GM19455 (cell line): Measurements from ENCODE around the gene UBE3B.

Source experiments
- ATAC-seq: cut with Tn5 transposase; IDR thresholded peaks from one replicate; pipeline ENCODE4 v1.9.1; 2021; ENCODE audit not compliant: unreplicated experiment

The UBE3B gene

DNA sequence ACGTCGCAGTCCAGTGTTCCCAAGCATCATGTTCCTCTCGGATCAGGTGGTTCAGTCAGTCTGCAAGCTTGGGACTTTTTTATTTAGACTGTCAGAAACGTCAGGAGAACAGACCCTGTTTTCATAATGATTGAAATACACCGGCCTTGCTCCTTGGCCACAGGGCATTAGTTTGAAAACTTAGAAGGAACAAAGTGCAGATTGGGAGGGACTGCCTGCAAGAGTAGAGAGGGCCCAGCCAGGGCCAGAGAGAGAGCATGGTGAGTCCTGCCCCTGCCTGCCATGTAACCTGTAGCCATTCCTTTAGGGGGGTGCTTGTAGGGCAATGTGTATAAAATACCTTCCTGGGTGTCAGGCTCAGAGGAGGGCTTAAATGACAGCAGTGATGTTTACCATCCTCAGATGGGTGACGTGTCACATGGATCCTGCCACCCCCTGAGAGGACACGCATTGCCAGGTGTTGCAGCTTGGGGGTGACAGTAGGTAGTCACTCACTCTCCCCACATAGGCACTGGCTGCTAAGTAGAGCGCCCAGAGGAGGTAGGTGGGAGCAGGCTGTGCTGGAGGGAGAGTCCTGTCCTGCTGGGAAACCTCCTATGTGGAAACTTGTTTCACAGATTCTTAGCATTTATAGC lies 50.2 kb downstream of the UBE3B start:
- no peak for ATAC-seq

DNA sequence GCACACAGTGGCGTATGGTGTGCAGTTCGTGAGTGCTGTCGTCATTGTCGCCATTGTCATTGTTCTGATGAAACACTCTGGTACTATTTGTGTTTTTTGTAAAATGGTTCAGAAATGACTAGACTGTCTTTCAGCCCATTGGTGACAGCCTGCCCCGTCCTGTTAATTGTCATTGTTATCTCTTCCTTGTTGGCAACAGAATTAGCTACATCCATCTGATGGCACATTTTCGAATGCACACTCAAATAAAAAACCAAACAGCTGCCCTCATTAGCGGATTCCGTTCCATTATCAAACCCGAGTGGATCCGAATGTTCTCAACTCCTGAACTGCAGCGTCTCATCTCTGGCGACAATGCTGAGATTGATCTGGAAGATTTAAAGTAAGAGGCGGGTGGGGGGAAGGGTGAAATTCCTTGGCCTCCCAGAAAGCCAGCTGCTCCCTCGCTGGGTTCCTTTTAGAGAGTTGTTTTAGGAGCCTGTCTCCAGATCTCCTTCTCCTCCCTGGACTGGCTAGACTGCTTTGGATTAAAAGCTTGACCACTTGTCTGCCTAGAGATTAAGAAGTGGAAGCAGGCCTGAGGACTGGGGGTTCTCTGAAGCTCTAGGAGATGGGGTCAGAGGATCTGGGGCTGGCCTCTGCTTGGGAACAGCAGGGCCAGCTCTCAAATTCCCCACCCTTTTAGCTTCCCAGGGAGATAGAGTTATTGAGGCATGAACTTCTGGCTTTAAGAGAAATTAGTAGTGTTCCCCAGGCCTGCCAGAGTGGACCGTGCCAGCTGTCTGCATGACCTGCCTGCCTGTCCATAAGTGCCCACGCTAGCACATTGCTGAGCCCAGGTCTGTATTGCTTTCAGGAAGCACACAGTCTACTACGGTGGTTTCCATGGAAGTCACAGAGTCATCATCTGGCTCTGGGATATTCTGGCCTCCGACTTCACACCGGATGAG lies 52.5 kb downstream of the UBE3B start:
- no peak for ATAC-seq

DNA sequence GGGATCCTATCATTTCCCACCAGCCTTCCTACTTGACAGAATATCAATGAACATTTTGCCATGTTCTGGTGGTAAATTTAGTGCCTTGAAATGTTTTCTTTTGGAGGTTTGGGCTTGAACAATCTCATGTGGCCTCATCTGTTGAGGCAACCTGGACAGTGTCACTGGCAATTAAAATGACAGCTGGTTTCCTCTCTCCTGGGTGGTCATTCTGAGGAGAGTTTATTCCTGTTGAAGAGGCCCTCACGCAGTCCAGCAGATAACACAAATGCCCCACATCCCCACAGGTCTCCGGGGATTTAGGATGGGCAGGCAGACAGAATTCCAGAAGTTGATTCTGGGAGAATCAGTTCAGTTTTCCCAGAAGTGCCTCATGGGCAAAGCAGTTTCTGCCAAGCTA lies 54.0 kb downstream of the UBE3B start:
- no peak for ATAC-seq

DNA sequence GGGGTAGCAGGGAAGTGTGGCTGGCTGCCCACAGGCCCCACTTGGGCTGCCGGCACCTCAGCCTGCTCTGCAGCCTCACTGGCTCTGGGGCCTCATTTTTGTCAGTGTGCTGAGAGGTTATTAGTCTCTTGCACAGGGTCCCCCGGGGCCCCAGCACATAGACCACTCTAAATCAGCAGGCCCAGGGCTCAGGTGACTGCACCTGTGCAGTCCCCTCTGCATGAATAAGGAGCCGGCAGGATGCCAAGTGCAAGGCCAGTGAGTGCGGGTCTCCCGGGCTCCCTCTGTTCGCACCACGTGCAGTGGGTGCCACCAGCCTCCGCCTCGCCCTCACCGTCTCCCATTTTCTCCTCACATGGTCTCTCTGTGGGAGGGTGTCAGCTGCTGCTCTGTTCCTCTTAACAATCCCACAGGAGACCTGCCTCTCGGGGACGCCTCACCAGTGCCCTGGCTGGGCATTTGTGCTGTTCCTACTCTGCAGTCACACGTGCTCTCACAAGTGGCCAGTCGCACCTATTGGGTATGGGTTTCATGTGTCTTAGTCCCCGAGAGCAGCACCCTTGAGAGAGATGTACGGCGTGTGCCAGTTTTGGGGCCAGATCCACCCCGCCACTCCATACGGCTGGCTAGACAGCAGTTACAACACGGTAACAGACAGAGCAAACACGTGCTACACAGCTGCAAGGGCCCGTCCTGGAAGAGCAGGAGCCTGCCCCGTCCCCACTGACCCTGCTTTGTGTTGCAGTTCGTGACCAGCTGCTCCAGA lies 55.5 kb downstream of the UBE3B start:
- ATAC-seq = no peak

DNA sequence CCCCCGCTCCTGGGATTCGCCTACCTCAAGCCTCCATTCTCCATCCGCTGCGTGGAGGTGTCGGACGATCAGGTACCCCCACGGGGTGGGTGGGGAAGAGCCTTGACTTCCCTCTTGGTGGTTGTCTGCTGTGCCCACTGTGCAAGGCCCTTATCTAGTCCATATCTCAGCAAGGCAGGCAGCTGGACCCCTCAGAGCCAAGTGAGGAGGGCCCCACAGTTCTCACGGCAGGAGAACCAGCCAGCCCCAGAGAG lies 56.0 kb downstream of the UBE3B start:
- no peak for ATAC-seq

DNA sequence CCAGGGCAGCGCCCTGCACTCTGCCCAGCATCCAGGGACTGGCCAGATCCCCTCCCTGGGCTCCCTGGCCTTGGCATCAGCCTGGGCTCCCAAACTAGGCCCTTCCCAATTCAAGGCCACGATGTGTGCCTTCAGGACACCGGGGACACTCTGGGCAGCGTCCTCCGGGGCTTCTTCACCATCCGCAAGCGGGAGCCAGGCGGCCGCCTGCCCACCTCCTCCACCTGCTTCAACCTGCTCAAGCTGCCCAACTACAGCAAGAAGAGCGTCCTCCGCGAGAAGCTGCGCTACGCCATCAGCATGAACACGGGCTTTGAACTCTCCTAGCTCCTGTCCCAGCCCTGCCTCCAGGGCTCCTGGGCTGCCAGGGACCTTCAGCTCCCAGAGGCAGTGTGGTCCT lies 57.0 kb downstream of the UBE3B start:
- ATAC-seq = no peak

DNA sequence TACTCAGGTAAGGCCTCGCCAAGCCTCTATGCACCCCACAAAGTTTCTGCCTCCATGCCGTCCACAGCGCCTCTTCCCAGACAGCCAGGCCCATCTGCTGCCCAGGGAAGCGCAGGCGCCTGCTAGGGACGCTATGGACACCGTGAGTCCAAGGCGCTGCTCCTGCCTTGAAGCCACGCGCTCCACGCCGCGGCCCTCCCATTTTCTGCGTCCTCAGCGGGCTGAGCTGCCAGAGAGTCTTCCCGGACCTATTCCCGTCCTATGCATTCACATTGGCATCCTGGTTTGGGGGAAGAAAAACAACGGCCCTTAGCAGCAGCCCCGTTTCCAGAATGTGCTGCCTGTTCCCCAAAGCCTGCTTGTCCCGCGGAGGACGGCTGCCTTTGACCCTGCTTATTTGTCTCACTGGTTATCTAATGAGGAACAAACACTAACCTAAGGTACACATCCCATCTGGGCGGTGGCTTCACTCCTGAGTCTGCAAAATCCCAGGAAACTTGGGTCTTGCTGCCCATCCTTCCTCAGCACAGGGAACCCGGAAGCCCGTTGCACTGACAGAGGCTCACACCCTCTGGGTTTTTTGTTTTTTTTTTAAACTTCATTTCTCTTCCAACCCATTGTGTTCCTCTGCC lies 57.9 kb downstream of the UBE3B start:
- no peak for ATAC-seq

DNA sequence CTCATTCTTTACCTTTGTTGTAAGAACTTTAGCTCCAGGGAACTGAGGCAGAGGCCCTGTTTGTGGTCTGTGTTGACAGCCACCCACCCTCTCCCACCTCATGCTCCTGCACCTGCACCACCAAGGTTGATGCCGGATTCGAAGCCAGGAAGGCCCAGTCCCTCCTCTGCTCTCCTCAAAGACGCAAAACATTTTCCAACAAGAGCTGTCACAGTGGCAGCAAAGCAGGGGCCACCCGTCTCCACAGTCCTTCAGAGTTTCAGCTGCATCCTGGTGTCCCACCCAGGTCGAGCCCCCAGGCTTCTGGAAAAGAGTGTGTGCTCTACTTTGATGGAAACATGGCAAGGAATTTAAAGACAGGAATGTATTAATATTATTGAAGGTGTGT lies 58.4 kb downstream of the UBE3B start:
- no peak for ATAC-seq

DNA sequence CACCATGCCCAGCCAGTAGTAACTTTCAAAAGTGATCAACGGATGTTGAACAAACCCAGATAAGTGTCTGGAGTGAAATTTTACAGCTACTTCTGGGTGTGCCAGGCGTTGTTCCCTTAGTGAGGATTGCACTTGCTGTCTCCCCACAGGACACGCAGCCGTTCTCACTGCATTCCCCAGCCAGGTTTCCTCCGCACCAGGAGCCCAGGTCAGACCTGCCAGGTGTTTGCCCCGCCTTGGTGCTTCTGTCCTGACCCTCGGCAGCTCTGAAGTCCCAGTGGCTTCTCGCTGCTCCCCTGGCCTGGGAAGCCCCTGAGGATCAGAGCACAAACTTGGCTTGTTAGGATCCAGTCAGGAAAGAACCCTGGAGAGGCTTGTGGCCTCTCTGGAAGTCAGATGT lies 59.7 kb downstream of the UBE3B start:
- ATAC-seq = no peak

DNA sequence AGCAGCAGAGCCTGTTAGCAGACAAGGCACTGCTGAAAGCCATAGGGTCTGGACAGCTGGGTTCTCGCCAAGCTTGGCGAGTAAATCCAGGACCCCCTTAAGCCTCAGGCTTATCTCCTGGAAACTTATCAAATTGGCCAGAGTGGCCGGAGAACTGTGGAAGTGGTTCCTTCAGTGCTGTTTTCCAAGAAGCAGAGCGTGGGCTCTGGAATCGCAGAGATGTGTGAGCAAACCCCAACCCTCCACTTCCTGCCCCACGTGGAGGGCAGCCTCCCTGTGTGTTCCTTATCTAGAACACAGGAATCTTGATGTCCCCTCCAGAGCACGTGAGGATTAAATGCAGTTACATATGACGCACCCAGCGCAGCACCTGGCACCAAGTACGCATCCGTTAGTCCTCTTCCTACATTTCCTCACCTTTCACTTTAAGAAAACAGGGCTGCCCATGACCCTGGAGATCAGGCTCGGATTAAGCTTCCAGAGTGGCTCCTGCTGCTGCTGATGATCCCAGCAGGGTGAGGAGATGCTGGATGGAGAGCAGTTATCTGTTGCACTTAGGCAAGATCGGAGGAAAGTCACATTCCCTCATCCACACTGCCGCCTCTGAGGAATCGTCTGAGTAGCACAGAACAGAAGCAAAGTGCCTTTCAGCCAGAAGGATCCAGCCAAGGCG lies 60.9 kb downstream of the UBE3B start:
- no peak for ATAC-seq

DNA sequence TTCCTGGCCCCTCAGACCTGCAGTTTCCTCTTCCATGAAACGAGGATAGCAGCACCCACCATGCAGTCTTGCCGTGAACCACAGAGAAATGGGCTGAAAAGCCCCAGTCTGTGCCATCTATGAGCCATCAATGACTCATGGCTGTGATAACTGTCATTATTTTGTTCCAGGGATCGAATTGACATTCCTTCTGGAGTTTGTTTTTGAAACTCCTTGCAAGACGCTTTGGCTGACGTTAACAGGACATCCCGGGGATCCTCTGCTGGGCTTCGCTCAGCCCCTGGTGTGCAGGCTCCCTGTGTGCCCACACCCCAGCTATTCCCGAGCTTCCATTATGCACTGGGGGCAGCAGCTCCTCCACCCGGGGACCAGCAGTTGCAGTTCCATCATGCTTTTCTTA lies 62.1 kb downstream of the UBE3B start:
- ATAC-seq = no peak

DNA sequence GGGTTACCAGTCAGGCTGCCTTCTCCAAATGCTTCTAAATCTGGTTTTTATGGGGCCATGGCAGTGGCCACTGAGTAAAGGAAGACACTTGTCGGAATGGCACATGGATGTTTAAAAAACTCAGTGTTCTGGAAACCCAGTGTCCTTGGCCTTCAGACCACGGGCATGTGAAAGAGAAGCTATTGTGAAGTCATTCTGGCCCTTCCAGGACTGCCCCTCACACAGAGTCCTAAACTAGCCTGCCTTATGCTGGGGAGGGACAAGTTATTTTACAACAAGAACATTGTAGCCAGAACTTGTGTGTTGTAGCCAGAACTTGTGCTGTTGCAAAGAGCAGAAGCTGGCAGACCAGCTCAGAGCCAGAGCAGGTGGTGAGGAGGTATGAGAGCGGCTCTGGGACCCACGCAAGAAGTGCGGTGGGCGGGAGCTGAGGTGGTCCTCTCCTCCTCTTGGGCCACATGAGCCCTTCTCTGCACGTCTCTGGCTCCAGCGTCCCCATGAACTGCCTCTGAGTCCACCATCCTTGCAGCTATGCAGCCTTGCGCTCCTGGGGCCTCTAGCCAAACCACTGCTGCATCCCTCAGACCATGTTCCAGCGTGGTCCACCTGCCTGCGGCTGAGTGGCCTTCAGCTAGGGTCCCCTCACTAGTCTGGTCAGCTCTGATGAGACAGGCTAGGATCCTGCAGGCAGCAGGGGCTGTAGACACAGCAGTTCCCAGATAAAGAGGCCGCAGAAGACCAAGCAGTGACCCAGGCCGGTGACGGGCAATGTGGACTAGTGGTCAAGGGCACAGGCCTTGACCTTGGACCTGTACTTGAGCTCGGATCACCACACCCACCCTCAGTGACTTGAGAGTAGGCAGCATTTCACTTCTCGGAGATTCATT lies 63.3 kb downstream of the UBE3B start:
- ATAC-seq = no peak

DNA sequence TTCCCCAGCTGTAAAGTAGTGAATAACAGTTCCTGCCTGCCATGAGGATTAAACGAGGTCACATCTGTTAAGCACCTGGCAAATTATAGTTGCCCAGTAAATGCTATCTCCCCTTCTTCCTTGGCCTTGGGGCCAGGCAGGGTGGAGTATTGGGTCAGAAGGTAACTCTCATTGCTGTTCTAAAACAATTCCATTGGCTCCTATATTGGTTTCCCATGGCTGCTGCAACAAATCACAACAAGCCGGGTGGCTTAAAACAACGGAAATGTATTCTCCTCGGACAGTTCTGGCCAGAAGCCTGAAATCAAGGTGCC lies 63.9 kb downstream of the UBE3B start:
- ATAC-seq = no peak

DNA sequence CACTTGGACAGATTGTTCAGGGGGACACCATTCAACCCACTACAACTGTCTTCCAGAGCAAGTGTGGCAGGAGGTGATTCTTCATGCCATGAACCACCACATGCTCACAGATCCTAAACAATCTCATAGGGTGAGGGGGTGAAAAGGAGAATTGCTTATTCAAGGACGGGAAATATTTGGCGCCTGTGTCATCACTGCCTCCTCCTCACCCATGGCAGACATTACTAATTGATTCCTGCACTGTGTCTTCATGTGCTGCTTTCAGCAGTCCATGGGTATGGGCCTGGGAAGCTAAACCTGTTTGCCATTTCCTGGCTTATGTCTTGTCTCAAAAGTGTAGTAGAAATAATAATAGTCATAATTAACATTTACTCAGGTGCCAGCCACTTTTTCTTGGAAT lies 64.6 kb downstream of the UBE3B start:
- no peak for ATAC-seq

DNA sequence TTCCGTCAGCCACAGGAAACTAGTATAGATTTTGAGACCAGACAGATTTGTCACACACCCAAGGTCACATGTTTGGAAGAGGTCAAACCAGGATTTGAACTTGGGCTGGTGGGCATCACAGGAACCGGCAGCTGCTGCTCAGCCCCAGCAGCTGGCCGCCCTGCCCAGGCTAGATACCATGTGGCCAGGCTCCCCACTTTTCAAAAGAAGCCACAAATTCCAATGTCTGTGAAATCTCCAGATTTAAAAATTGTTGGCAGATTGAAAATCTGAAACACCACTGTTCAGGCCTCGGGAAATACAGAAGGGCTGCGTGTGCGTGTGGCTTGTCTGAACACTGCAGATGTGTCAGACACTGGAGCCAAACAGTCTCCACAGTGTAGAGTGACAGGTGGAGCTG lies 65.4 kb downstream of the UBE3B start:
- no peak for ATAC-seq

DNA sequence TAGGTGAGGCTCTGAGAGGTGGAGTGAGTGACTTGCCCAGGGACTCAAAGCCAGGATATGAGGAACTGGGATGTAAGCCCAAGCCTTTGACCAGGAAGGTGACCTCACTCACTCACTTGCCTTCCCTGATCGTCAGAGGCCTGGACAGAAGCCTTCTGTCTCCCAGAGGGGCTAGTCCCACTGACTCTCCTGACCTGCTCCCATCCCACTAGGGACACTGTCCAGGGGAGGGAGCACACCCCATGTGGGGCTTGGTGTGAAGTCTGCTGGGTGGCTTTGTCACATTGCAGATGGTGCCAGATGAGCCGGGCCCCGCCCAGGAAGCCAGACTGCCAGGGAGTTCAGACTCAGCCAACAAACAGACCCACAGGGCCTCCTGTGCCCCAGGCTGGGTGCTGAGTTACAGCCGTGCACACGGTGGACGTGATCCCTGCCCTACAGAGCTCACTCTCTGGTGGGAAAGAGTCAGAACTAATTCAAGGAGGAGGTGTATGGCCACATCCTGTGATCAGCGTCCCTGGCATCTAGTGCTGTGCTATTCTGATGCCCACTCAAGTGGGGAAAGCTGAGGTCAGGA lies 67.6 kb downstream of the UBE3B start:
- no peak for ATAC-seq

DNA sequence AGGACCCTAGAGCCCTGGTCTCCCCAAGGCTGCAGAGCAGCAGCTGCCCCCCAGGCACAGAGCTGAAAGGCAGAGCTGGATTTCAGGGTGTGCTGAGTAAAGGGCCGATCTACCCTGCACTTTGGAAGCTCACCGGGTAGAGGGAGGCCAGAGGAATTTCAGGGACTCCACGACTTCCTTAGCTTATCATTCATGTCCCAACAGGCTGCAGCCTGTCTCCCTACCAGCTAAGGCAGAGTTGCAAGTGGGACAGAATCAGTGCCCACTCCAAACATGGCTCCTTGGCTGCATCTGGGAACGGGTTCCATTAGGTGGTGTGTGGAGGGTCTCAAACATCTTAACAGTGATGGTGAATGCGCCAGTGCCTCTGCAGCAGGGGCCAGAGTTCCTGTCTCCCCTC lies 68.4 kb downstream of the UBE3B start:
- ATAC-seq = no peak

DNA sequence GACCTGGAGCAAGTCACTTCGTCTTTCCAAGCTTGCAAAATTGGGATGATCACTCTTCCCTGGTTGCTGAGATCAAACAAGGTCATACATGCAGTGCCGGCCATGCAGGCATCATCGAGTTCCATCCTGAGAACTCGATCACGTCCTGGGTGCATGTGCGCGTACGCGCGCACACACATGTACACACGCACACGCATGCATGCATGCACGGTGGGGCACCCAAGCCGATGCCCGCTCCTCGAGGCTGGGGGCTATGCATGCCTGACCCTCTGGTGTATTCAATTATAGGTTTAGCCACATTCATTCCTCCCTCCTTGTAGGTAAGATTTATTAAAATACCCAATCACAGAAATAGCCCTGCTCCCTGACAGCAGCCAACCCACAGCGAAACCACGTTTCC lies 69.9 kb downstream of the UBE3B start:
- no peak for ATAC-seq

DNA sequence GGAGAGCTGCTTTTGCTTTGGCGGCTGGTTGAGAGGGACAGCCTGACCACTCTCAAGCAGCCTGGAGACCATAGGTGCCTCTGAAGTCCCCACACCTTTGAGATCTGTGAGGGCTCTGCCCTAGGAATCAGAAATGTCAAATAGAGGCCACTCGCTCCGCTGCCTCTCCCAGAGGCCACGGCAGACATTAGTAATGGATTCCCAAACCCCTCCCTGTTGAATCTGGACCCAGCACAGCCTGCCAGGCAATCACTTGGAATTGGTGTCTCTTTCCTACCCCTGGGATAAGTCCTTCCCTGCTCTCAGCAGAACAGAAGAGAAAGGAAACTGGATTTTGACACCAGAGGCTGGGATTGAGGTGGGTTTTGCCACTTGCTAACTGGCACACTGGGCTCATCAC lies 70.8 kb downstream of the UBE3B start:
- no peak for ATAC-seq
